HL-60 (cell line): ENCODE data around the gene C17orf67.

Experiments
- DNase-seq, 2 experiments: peaks; one replicate each; pipeline ENCODE4 v3.0.0-alpha.2; 2010 to 2020; ENCODE audit warnings: low read depth in 1 of 2, low spot score in 1 of 2
- H3K27ac ChIP-seq: fragments of 250-450 bp; sonication (Bioruptor Pico); replicated peaks from 2 replicates; pipeline ENCODE4 v1.5.1; 2020; ENCODE audit warnings: mild to moderate bottlenecking, moderate library complexity
- H3K27me3 ChIP-seq: fragments of 250-450 bp; sonication (Bioruptor Pico); 2 replicates; pipeline ENCODE4 v1.5.1; 2021; ENCODE audit warnings: mild to moderate bottlenecking, moderate library complexity; ENCODE audit not compliant: insufficient read depth, poor library complexity, severe bottlenecking
- H3K4me3 ChIP-seq: replicated peaks from 2 replicates; pipeline ENCODE4 v1.5.1; 2011; ENCODE audit warnings: mild to moderate bottlenecking, control low read depth, low read length; ENCODE audit not compliant: insufficient read depth
- CTCF ChIP-seq: IDR thresholded peaks from one replicate; pipeline ENCODE4 v1.5.1; 2011; ENCODE audit warnings: low read length, control low read depth, inconsistent platforms; ENCODE audit not compliant: insufficient read depth
- GABPA ChIP-seq: IDR thresholded peaks from 2 replicates; pipeline ENCODE4 v1.6.1; 2012; ENCODE audit warnings: low read depth
- POLR2AphosphoS5 ChIP-seq: IDR thresholded peaks from 2 replicates; pipeline ENCODE4 v1.6.1; 2012; ENCODE audit warnings: low read depth
- REST ChIP-seq: IDR thresholded peaks from 2 replicates; pipeline ENCODE4 v1.6.1; 2012; ENCODE audit warnings: low read depth; ENCODE audit not compliant: insufficient replicate concordance
- SPI1 ChIP-seq: IDR thresholded peaks from 2 replicates; pipeline ENCODE4 v1.6.1; 2012; ENCODE audit warnings: low read depth, mild to moderate bottlenecking, borderline replicate concordance
- long read RNA-seq: library from polyadenylated mRNA; unstranded; transcript quantifications from one replicate; pipeline ENCODE4 v2.0.0, GENCODE V29; 2020

Gene C17orf67
- long read RNA-seq, partial matches to known transcripts, result 1 of 3 reads
- long read RNA-seq, other reads (novel, unspliced or antisense), result 2 of 3 reads

- peak within 1 kb of the TSS; percentile 59 for H3K27ac ChIP-seq
- peak within 1 kb of the TSS; percentile 83 for H3K4me3 ChIP-seq
- peak; percentile 81 to 97 for DNase-seq
- no peaks in the 10 kb centered on the region for H3K27me3 ChIP-seq
- TF ChIP-seq SPI1, result no peak
- no peak for TF ChIP-seq REST
- no peak for TF ChIP-seq GABPA
- TF ChIP-seq POLR2AphosphoS5, result no peak
- TF ChIP-seq CTCF, result no peak
Observed at GRCh38 chr17:56833809-56834379, at the start of gene C17orf67, which contains the start of gene DGKE. TSS of gene C17orf67 (minus strand) at chr17:56833920. CDS start at chr17:56815810, 18,110 bp downstream. TSS of gene DGKE (plus strand) at chr17:56834151. CDS start at chr17:56834796, 645 bp downstream.

- Histone ChIP-seq H3K27ac (no peak overlapping the region), H3K4me3 (no peak overlapping the region)
- TF ChIP-seq REST, result no peak
- no peak for TF ChIP-seq GABPA
- TF ChIP-seq POLR2AphosphoS5, result no peak
- no peak for TF ChIP-seq CTCF
- no peak for TF ChIP-seq SPI1
Observed at GRCh38 chr17:56881685-56882295, 48.1 kb upstream of the C17orf67 start.

GRCh38 chr17:56880571-56880970, 46.9 kb upstream of the C17orf67 start:
- H3K27me3 ChIP-seq, result no peaks in the 10 kb centered on the region
- DNase-seq, result no peak
- no peak overlapping the region for H3K4me3 ChIP-seq
- no peak overlapping the region for H3K27ac ChIP-seq
- no peak for TF ChIP-seq SPI1

More at GRCh38 chr17:56881685-56882295, 48.1 kb upstream of the C17orf67 start:
- no peaks in the 10 kb centered on the region for H3K27me3 ChIP-seq
- no peak for DNase-seq

- TF ChIP-seq REST (no peak), POLR2AphosphoS5 (0 out of 2 replicates have a peak, but pooled peaks have one; percentile 32)
- H3K27ac ChIP-seq, result no peak overlapping the region
- no peak overlapping the region for H3K4me3 ChIP-seq
- no peak for DNase-seq
- H3K27me3 ChIP-seq, result no peaks in the 10 kb centered on the region
Observed at GRCh38 chr17:56880133-56880532, 46.4 kb upstream of the C17orf67 start.
